ENCODE data around the gene TYROBP. TPM values are rescaled to one million over a fixed set of nuclear protein-coding genes. Genes with fewer than 3 reads are reported as not detected.

The TYROBP gene
- total and polyA plus RNA-seq, 4 donors, result 26.8 to 89.6 (median 40.7) TPM

GRCh38 chr19:35885225-35885738, 22.8 kb downstream of the TYROBP start:
- Histone ChIP-seq H3K9ac (ENCODE audit: low read depth in 1 of 2, low read length in 2 of 2) (no peak overlapping the region), H3K4me3 (ENCODE audit: low read depth in 1 of 3, low read length in 3 of 3) (no peak overlapping the region), H3K27me3 (ENCODE audit: control insufficient read depth in 4 of 4, insufficient read depth in 4 of 4, low read length in 3 of 4) (no peaks in the 10 kb centered on the region), H3K36me3 (ENCODE audit: control insufficient read depth in 4 of 4, insufficient read depth in 3 of 4, low read depth in 1 of 4, low read length in 3 of 4) (peaks cover 7 to 19% (median 8%) of the 10 kb centered on the region in 4 donors), H3K9me3 (ENCODE audit: control insufficient read depth in 4 of 4, low read length in 3 of 4) (no peaks in the 10 kb centered on the region), H3K27ac (ENCODE audit: low read depth in 1 of 2, low read length in 2 of 2) (no peak overlapping the region), H3K4me1 (ENCODE audit: control insufficient read depth in 4 of 4, insufficient read depth in 4 of 4, low read length in 3 of 4) (no peaks in the 10 kb centered on the region)
- TF ChIP-seq RXRA (IDR thresholded peaks at IDR 0.05) (no peak), ZBTB33 (IDR thresholded peaks at IDR 0.05) (no peak), NR2F2 (IDR thresholded peaks at IDR 0.05) (no peak)
- no peak for DNase-seq (ENCODE audit: low spot score)
- 91% methylated on average over 6 of the region's 6 CpGs for WGBS

DNA sequence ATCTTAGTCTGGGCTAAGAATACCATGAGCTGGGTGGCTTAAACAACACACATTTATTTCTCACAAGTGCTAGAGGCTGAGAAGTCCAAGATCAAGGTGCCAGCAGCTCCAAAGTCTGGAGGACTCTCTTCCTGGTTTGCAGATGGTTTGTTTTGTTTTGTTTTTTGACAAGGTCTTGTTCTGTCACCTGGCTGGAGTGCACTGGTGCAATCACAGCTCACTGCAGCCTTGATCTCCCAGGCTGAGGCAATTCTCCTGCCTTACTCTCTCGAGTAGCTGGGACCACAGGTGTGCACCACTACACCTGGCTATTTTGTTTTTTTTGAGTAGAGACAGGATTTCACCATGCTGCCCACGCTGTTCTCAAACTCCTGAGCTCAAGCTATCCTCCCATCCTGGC, 24.2 kb downstream of the TYROBP start:
- Histone ChIP-seq H3K9ac (ENCODE audit: low read depth in 1 of 2, low read length in 2 of 2) (no peak overlapping the region), H3K4me1 (ENCODE audit: control insufficient read depth in 4 of 4, insufficient read depth in 4 of 4, low read length in 3 of 4) (peaks cover 0 to 2% (median 0%) of the 10 kb centered on the region in 4 donors), H3K27ac (ENCODE audit: low read depth in 1 of 2, low read length in 2 of 2) (no peak overlapping the region), H3K9me3 (ENCODE audit: control insufficient read depth in 4 of 4, low read length in 3 of 4) (no peaks in the 10 kb centered on the region), H3K36me3 (ENCODE audit: control insufficient read depth in 4 of 4, insufficient read depth in 3 of 4, low read depth in 1 of 4, low read length in 3 of 4) (peaks cover 0 to 10% (median 4%) of the 10 kb centered on the region in 4 donors), H3K27me3 (ENCODE audit: control insufficient read depth in 4 of 4, insufficient read depth in 4 of 4, low read length in 3 of 4) (no peaks in the 10 kb centered on the region), H3K4me3 (ENCODE audit: low read depth in 1 of 3, low read length in 3 of 3) (no peak overlapping the region)
- no peak for DNase-seq (ENCODE audit: low spot score)
- WGBS, result 50% methylated on average over 2 of the region's 2 CpGs
- TF ChIP-seq CTCF (IDR thresholded peaks at IDR 0.05; ENCODE audit: low read depth, low read length, missing input control) (no peak), TAF1 (conservative IDR thresholded peaks at IDR 0.05) (no peak), HNF4G (IDR thresholded peaks at IDR 0.05) (no peak), NR2F2 (IDR thresholded peaks at IDR 0.05) (no peak), REST (IDR thresholded peaks at IDR 0.05) (no peak), FOXA2 (IDR thresholded peaks at IDR 0.05) (no peak), FOXA1 (IDR thresholded peaks at IDR 0.05) (no peak), SP1 (IDR thresholded peaks at IDR 0.05) (no peak), ZBTB33 (IDR thresholded peaks at IDR 0.05) (no peak), EGR1 (IDR thresholded peaks at IDR 0.05; ENCODE audit: low read depth in 2 of 2) (no peak), RXRA (IDR thresholded peaks at IDR 0.05) (no peak)
- TF ChIP-seq, protein P1, sequence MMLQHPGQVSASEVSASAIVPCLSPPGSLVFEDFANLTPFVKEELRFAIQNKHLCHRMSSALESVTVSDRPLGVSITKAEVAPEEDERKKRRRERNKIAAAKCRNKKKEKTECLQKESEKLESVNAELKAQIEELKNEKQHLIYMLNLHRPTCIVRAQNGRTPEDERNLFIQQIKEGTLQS (IDR thresholded peaks at IDR 0.05), result no peak
